H9 (cell line): ENCODE results near the gene LYPD5. TPM values are rescaled to one million over a fixed set of nuclear protein-coding genes. Genes with fewer than 3 reads are reported as not detected.

ENCODE experiments used
- DNase-seq: peaks from one replicate; pipeline ENCODE4 v3.0.0-alpha.2; 2017
- H2AFZ ChIP-seq: one replicate; pipeline ENCODE4 v1.6.1; 2013; ENCODE audit warnings: mild to moderate bottlenecking, low read length, control low read depth, moderate library complexity
- H2AK5ac ChIP-seq: 2 replicates; pipeline ENCODE4 v1.6.1; 2013; ENCODE audit warnings: low read length, control low read depth, mixed read lengths; ENCODE audit not compliant: insufficient read length
- H2BK120ac ChIP-seq: one replicate; pipeline ENCODE4 v1.6.1; 2013; ENCODE audit warnings: low read depth, mild to moderate bottlenecking, low read length, control low read depth, inconsistent platforms; ENCODE audit not compliant: poor library complexity, severe bottlenecking
- H2BK12ac ChIP-seq: 2 replicates; pipeline ENCODE4 v1.6.1; 2013; ENCODE audit warnings: low read length, control low read depth, mixed read lengths, low read depth; ENCODE audit not compliant: insufficient read length
- H2BK15ac ChIP-seq: 2 replicates; pipeline ENCODE4 v1.6.1; 2013; ENCODE audit warnings: low read depth, low read length, control low read depth
- H2BK20ac ChIP-seq: one replicate; pipeline ENCODE4 v1.6.1; 2013; ENCODE audit warnings: low read depth, mild to moderate bottlenecking, low read length, control low read depth, inconsistent platforms; ENCODE audit not compliant: poor library complexity, severe bottlenecking
- H2BK5ac ChIP-seq: 2 replicates; pipeline ENCODE4 v1.6.1; 2013; ENCODE audit warnings: low read length, control low read depth, mixed read lengths; ENCODE audit not compliant: insufficient read length
- H3K14ac ChIP-seq: 2 replicates; pipeline ENCODE4 v1.6.1; 2013; ENCODE audit warnings: low read length, control low read depth; ENCODE audit not compliant: insufficient read depth
- H3K18ac ChIP-seq: 2 replicates; pipeline ENCODE4 v1.6.1; 2013; ENCODE audit warnings: low read depth, mild to moderate bottlenecking, mixed read lengths, low read length, control low read depth; ENCODE audit not compliant: insufficient read length
- H3K23ac ChIP-seq: 2 replicates; pipeline ENCODE4 v1.6.1; 2013; ENCODE audit warnings: low read length, control low read depth, mixed read lengths, low read depth; ENCODE audit not compliant: insufficient read length
- H3K23me2 ChIP-seq: 2 replicates; pipeline ENCODE4 v1.6.1; 2013; ENCODE audit warnings: low read depth, mild to moderate bottlenecking, mixed read lengths, low read length, control low read depth; ENCODE audit not compliant: insufficient read length, poor library complexity, severe bottlenecking
- H3K27ac ChIP-seq: 2 replicates; pipeline ENCODE4 v1.5.1; 2013; ENCODE audit warnings: low read length, control low read depth, mixed read lengths, low read depth; ENCODE audit not compliant: insufficient read length
- H3K27me3 ChIP-seq: 2 replicates; pipeline ENCODE4 v1.6.1; 2013; ENCODE audit warnings: low read length, control low read depth, inconsistent platforms; ENCODE audit not compliant: insufficient read depth
- H3K4ac ChIP-seq: 2 replicates; pipeline ENCODE4 v1.6.1; 2013; ENCODE audit warnings: low read depth, mild to moderate bottlenecking, control low read depth, inconsistent platforms, low read length, moderate library complexity
- H3K4me1 ChIP-seq: 2 replicates; pipeline ENCODE4 v1.6.1; 2013; ENCODE audit warnings: low read length, control low read depth, inconsistent platforms; ENCODE audit not compliant: insufficient read depth
- H3K4me2 ChIP-seq: 2 replicates; pipeline ENCODE4 v1.6.1; 2013; ENCODE audit warnings: low read length, control low read depth, mixed read lengths; ENCODE audit not compliant: insufficient read length, insufficient read depth
- H3K56ac ChIP-seq: 2 replicates; pipeline ENCODE4 v1.6.1; 2013; ENCODE audit warnings: low read depth, mild to moderate bottlenecking, mixed read lengths, low read length, control low read depth; ENCODE audit not compliant: insufficient read length
- H3K79me1 ChIP-seq: 2 replicates; pipeline ENCODE4 v1.6.1; 2013; ENCODE audit warnings: low read depth, mild to moderate bottlenecking, moderate library complexity, low read length, control low read depth, inconsistent platforms; ENCODE audit not compliant: insufficient read depth, poor library complexity, severe bottlenecking
- H3K79me2 ChIP-seq: 2 replicates; pipeline ENCODE4 v1.6.1; 2013; ENCODE audit warnings: low read length, control low read depth, inconsistent platforms; ENCODE audit not compliant: insufficient read depth
- H3K9ac ChIP-seq: 2 replicates; pipeline ENCODE4 v1.6.1; 2013; ENCODE audit warnings: low read length, control low read depth, mixed read lengths; ENCODE audit not compliant: insufficient read length; ENCODE audit errors: extremely low read depth
- H3K9me3 ChIP-seq: one replicate; pipeline ENCODE4 v1.6.1; 2013; ENCODE audit warnings: low read depth, low read length, inconsistent platforms; ENCODE audit not compliant: control insufficient read depth
- H3T11ph ChIP-seq: one replicate; pipeline ENCODE4 v1.6.1; 2013; ENCODE audit warnings: mild to moderate bottlenecking, low read length, control low read depth, inconsistent platforms
- H4K20me1 ChIP-seq: one replicate; pipeline ENCODE4 v1.6.1; 2013; ENCODE audit not compliant: control insufficient read depth, insufficient read length, insufficient read depth
- H4K5ac ChIP-seq: 2 replicates; pipeline ENCODE4 v1.6.1; 2013; ENCODE audit warnings: low read depth, mild to moderate bottlenecking, mixed read lengths, low read length, control low read depth; ENCODE audit not compliant: insufficient read length
- H4K8ac ChIP-seq: replicated peaks from 2 replicates; pipeline ENCODE4 v1.6.1; 2013; ENCODE audit warnings: low read length, control low read depth, mixed read lengths, low read depth; ENCODE audit not compliant: insufficient read length
- H4K91ac ChIP-seq: 2 replicates; pipeline ENCODE4 v1.6.1; 2013; ENCODE audit warnings: low read depth, mild to moderate bottlenecking, moderate library complexity, mixed read lengths, low read length, control low read depth; ENCODE audit not compliant: insufficient read length
- H3K27ac Mint-ChIP-seq, 3 experiments: 2 replicates in 2 of 3; 3 replicates in 1 of 3; pipeline ENCODE4 v1.8.0; 2020 to 2021; ENCODE audit warnings: mixed read lengths in 3 of 3, mild to moderate bottlenecking in 1 of 3, moderate library complexity in 1 of 3
- H3K27me3 Mint-ChIP-seq: 2 replicates; pipeline ENCODE4 v1.8.0; 2021; ENCODE audit warnings: low read depth, mild to moderate bottlenecking, moderate library complexity, mixed read lengths
- H3K36me3 Mint-ChIP-seq, 3 experiments: 2 replicates in 2 of 3; 3 replicates in 1 of 3; pipeline ENCODE4 v1.8.0; 2020 to 2021; ENCODE audit warnings: low read depth in 3 of 3, mixed read lengths in 3 of 3; ENCODE audit not compliant: insufficient read depth in 1 of 3
- H3K4me1 Mint-ChIP-seq, 2 experiments: 2 replicates each; pipeline ENCODE4 v1.8.0; 2020; ENCODE audit warnings: mixed read lengths in 2 of 2
- H3K4me3 Mint-ChIP-seq, 2 experiments: 2 replicates in 1 of 2; 3 replicates in 1 of 2; pipeline ENCODE4 v1.8.0; 2020 to 2021; ENCODE audit warnings: mild to moderate bottlenecking in 2 of 2, mixed read lengths in 2 of 2, moderate library complexity in 1 of 2
- H3K9me3 Mint-ChIP-seq, 2 experiments: 2 replicates in 1 of 2; 3 replicates in 1 of 2; pipeline ENCODE4 v1.8.0; 2020; ENCODE audit warnings: mild to moderate bottlenecking in 2 of 2, mixed read lengths in 2 of 2, moderate library complexity in 1 of 2
- CTCF ChIP-seq: fragments of 200-600 bp; sonication (generic); conservative IDR thresholded peaks from 3 replicates; pipeline ENCODE4 v1.8.0; 2021; ENCODE audit warnings: antibody characterized with exemption, mild to moderate bottlenecking
- WGBS: extraction: QIAGEN DNeasy Blood & Tissue Kit; methylation state at CpG from one replicate; pipeline ENCODE4 v1.1.7; 2013; ENCODE audit warnings: missing lambda C conversion rate, low lambda C conversion rate, mixed read lengths; ENCODE audit not compliant: insufficient read length; ENCODE audit errors: extremely low coverage; 5-methylcytosine and 5-hydroxymethylcytosine counted together
- total RNA-seq: library from RNA; stranded (reverse); gene quantifications from 2 replicates; pipeline ENCODE4 v1.2.1, GENCODE V29; 2021

The LYPD5 gene
- total RNA-seq, 1 experiment from 2014 or later = 0.50 TPM

GRCh38 chr19:43820884-43821215, 18.6 kb upstream of the LYPD5 start:
- Histone ChIP-seq H3K79me2 (no peaks in the 10 kb centered on the region), H2BK15ac (no peak overlapping the region), H2AFZ (peak overlapping the region; percentile 26), H3K4me1 (no peaks in the 10 kb centered on the region), H3K79me1 (no peaks in the 10 kb centered on the region), H3K14ac (no peak overlapping the region), H3K9me3 (no peaks in the 10 kb centered on the region), H3K4ac (no peak overlapping the region), H4K20me1 (no peaks in the 10 kb centered on the region), H3K23ac (no peak overlapping the region), H3K27ac (no peak overlapping the region), H2BK120ac (no peak overlapping the region), H2AK5ac (no peak overlapping the region), H3K23me2 (peaks cover 4% of the 10 kb centered on the region), H4K91ac (no peak overlapping the region), H3K4me2 (no peak overlapping the region), H2BK12ac (no peak overlapping the region), H4K5ac (no peak overlapping the region), H3T11ph (no peak overlapping the region), H2BK20ac (no peak overlapping the region), H3K27me3 (no peaks in the 10 kb centered on the region; the same call in 1 of the 2 replicates), H3K56ac (no peak overlapping the region), H3K18ac (no peak overlapping the region), H2BK5ac (no peak overlapping the region), H3K9ac (no peak overlapping the region), H4K8ac (no peak overlapping the region)
- peaks cover 0 to 2% of the 10 kb centered on the region in 2 experiments; a peak in 2 of 4 replicates for H3K4me1 Mint-ChIP-seq
- H3K27ac Mint-ChIP-seq = no peak overlapping the region
- no peaks in the 10 kb centered on the region; a peak in 2 of 7 replicates for H3K36me3 Mint-ChIP-seq
- H3K9me3 Mint-ChIP-seq = peaks cover 40 to 61% of the 10 kb centered on the region in 2 experiments
- no peak for DNase-seq
- H3K27me3 Mint-ChIP-seq = peaks cover 34% of the 10 kb centered on the region
- TF ChIP-seq CTCF = no peak
- WGBS = no CpG with 5 or more reads among the region's 5 CpGs
- no peak overlapping the region for H3K4me3 Mint-ChIP-seq
